Gastroesophageal sphincter (tissue), 3 donors: ENCODE measurements around the gene TBL1XR1.

Experiments
- CTCF ChIP-seq, 4 experiments: fragments of 200-600 bp in 2 of 4; fragments of 450-650 bp in 2 of 4; sonication (generic) in 1 of 4; IDR thresholded peaks; one replicate each; pipeline ENCODE4 v1.5.1; 2017 to 2019; ENCODE audit warnings: antibody characterized with exemption in 4 of 4, mild to moderate bottlenecking in 2 of 4, moderate library complexity in 2 of 4
- EP300 ChIP-seq: sonication (generic); formaldehyde crosslinking; IDR thresholded peaks from one replicate; pipeline ENCODE4 v1.6.1; 2017; ENCODE audit warnings: antibody characterized with exemption, mild to moderate bottlenecking
- POLR2A ChIP-seq, 2 donors: fragments of 450-650 bp; IDR thresholded peaks; one replicate each; pipeline ENCODE4 v1.6.1; 2017; ENCODE audit warnings: antibody characterized with exemption in 2 of 2, mild to moderate bottlenecking in 2 of 2, moderate library complexity in 1 of 2
- POLR2AphosphoS5 ChIP-seq: sonication (generic); formaldehyde crosslinking; IDR thresholded peaks from one replicate; pipeline ENCODE4 v1.6.1; 2017; ENCODE audit warnings: antibody characterized with exemption

DNA sequence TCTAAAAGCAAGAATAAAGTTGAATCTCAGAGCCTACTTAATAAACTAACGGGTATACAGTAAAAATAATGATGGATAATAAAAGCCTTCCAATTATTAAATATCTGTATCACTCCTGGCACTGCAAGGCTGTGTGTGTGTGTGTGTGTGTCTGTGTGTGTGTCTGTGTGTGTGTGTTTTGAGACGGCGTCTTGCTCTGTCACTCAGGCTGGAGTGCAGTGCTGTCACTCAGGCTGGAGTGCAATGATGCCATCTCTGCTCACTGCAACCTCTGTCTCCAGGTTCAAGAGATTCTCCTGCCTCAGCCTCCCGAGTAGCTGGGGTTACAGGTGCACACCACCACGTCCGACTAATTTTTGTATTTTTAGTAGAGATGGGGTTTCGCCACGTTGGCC lies 62.5 kb downstream of the TBL1XR1 start:
- TF ChIP-seq CTCF (IDR thresholded peaks at IDR 0.05): no peak
- TF ChIP-seq POLR2AphosphoS5: no peak
- TF ChIP-seq POLR2A (IDR thresholded peaks at IDR 0.05): no peak
- no peak for TF ChIP-seq EP300
